Ovary (tissue), 9 donors: ENCODE data around the gene PRKCE. TPM values are rescaled to one million over a fixed set of nuclear protein-coding genes. Genes with fewer than 3 reads are reported as not detected.

ENCODE experiments used
- DNase-seq, 5 donors: peaks; one replicate each; pipeline ENCODE4 v3.0.0-alpha.2; 2019 to 2020
- H3K27ac ChIP-seq, 2 donors: fragments of 200-600 bp; one replicate each; pipeline versions ENCODE4 v1.5.1 to v1.8.0; 2019 to 2022
- H3K27me3 ChIP-seq: fragments of 200-600 bp; one replicate; pipeline ENCODE4 v1.8.0; 2022
- H3K36me3 ChIP-seq: fragments of 200-600 bp; sonication (generic); one replicate; pipeline ENCODE4 v1.5.1; 2019
- H3K4me1 ChIP-seq: one replicate; pipeline ENCODE4 v1.8.1; 2013; ENCODE audit warnings: mild to moderate bottlenecking, moderate library complexity; ENCODE audit not compliant: insufficient read depth
- H3K4me3 ChIP-seq: fragments of 200-600 bp; sonication (generic); one replicate; pipeline ENCODE4 v1.5.1; 2017
- H3K9me3 ChIP-seq, 2 donors: fragments of 200-600 bp in 1 of 2; sonication (generic) in 1 of 2; one replicate each; pipeline versions ENCODE4 v1.5.1 to v1.8.1; 2013 to 2019; ENCODE audit warnings: mild to moderate bottlenecking in 1 of 2, moderate library complexity in 1 of 2
- EP300 ChIP-seq: sonication (generic); formaldehyde crosslinking; IDR thresholded peaks from one replicate; pipeline ENCODE4 v1.6.1; 2017; ENCODE audit warnings: antibody characterized with exemption
- POLR2A ChIP-seq: fragments of 450-650 bp; IDR thresholded peaks from one replicate; pipeline ENCODE4 v1.6.1; 2017; ENCODE audit warnings: antibody characterized with exemption, mild to moderate bottlenecking, moderate library complexity
- WGBS, 3 donors: extraction: QIAGEN DNeasy Blood & Tissue Kit in 1 of 3; methylation state at CpG; one replicate each; pipeline versions ENCODE4 v1.1.5 to v1.1.7; 2013 to 2017; 5-methylcytosine and 5-hydroxymethylcytosine counted together
- intact Hi-C, 4 donors: fragments of 100-400 bp; cut with DNase I; formaldehyde crosslinking; loops; one replicate each; pipeline versions ENCODE4 v1.11.0 to v1.15.1; 2022 to 2023
- polyA plus RNA-seq, 2 donors: library from polyadenylated mRNA; stranded (reverse); fragments of 200-250 nt in 1 of 2; fragments of 350-450 nt in 1 of 2; fragmentation: Illumina TruSeq in 1 of 2; extraction: RNeasy Lipid Tissue Mini Kit (QIAGEN cat#74804) in 1 of 2; gene quantifications; one replicate each; pipeline ENCODE4 v1.2.3, GENCODE V29; 2013 to 2014
- total RNA-seq, 7 donors: library from RNA; depleted of rRNA in 2 of 7; stranded (reverse); fragments of >200 nt in 2 of 7; fragmentation: NEBNext Ultra II Directional in 3 of 7; extraction: Animal tissue kit (Norgen Biotek cat#: 25700) in 3 of 7; gene quantifications; one replicate each; pipeline versions ENCODE4 v1.1.0 to v1.2.4, GENCODE V29; 2016 to 2023
- TF ChIP-seq, protein P1 (sequence below), 3 donors: fragments of 450-650 bp in 2 of 3; fragments of 200-600 bp in 1 of 3; IDR thresholded peaks; one replicate each; pipeline versions ENCODE4 v1.5.1 to v1.8.0; 2016 to 2022; ENCODE audit warnings: antibody characterized with exemption in 3 of 3, mild to moderate bottlenecking in 1 of 3
- donor health status: DM: no; HTN: no; CAD: no; lungs with moderate emphysema.
- donor health status: DM: no; HTN: no; CAD: no.
- donor health status: Bipolar disorder and iron deficiency.
- donor health status: DM: yes; HTN: yes; CAD: no.
- donor health status: DM: no; HTN: no; CAD: no.
- donor health status: DM: yes; HTN: yes; CAD: no.

PRKCE gene
- total and polyA plus RNA-seq, 9 donors, result 3.1 to 22.8 (median 12.8) TPM

DNA sequence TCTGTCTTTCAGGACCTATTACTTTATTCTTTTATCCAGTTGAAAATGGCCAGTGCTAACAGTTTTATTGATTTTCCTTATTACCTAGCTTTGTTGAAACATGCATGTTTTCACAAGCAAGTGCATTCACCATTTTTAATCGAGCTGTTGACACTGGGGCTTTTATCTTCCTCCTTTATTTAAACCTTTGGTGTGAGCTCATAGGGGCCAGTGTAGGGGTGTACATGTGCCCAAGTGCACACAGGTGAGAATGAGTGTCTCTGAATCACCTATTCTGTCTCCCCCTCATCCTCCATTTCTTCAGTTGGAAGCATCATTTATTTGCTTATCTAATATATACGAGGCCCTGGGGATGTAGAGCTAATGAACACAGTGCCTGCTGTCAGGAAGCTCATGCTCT is 199.1 kb downstream of the PRKCE start:
- H3K4me1 ChIP-seq, result no peaks in the 10 kb centered on the region
- H3K27me3 ChIP-seq, result no peaks in the 10 kb centered on the region
- no peak for DNase-seq
- no peaks in the 10 kb centered on the region for H3K9me3 ChIP-seq
- no peak overlapping the region for H3K4me3 ChIP-seq
- no peaks in the 10 kb centered on the region for H3K36me3 ChIP-seq
- H3K27ac ChIP-seq, result no peak overlapping the region
- 83 to 88% (median 86%) methylated on average over 2 of the region's 2 CpGs for WGBS, 3 donors
- intact Hi-C loops, result no loop called here
- TF ChIP-seq, protein P1, sequence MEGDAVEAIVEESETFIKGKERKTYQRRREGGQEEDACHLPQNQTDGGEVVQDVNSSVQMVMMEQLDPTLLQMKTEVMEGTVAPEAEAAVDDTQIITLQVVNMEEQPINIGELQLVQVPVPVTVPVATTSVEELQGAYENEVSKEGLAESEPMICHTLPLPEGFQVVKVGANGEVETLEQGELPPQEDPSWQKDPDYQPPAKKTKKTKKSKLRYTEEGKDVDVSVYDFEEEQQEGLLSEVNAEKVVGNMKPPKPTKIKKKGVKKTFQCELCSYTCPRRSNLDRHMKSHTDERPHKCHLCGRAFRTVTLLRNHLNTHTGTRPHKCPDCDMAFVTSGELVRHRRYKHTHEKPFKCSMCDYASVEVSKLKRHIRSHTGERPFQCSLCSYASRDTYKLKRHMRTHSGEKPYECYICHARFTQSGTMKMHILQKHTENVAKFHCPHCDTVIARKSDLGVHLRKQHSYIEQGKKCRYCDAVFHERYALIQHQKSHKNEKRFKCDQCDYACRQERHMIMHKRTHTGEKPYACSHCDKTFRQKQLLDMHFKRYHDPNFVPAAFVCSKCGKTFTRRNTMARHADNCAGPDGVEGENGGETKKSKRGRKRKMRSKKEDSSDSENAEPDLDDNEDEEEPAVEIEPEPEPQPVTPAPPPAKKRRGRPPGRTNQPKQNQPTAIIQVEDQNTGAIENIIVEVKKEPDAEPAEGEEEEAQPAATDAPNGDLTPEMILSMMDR (IDR thresholded peaks at IDR 0.05), result no peak
- no peak for TF ChIP-seq POLR2A
- no peak for TF ChIP-seq EP300

DNA sequence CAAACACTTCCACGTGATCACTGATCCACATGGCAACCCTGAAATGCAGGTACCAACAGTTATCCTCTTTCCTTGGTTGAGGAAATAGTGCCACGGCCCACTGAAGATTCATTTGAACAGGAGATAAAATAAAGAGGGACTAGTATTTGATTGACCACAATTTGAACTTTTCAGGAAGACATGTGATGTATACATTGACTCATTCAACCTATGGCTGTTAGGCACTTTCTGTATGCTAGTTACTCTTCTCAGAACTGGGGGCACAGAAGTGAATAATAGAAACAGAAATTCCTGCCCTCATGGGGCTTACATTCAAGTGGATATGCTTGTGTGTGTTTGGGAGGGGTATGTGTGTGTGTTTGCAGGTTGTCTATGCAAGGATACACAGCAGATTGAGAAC is 199.6 kb downstream of the PRKCE start:
- Histone ChIP-seq H3K4me1 (peaks cover under 1% of the 10 kb centered on the region), H3K27ac (no peak overlapping the region), H3K27me3 (no peaks in the 10 kb centered on the region), H3K9me3 (no peaks in the 10 kb centered on the region), H3K4me3 (no peak overlapping the region), H3K36me3 (no peaks in the 10 kb centered on the region)
- TF ChIP-seq, protein P1 (IDR thresholded peaks at IDR 0.05), result no peak
- TF ChIP-seq EP300, result no peak
- no peak for TF ChIP-seq POLR2A
- 87 to 94% (median 91%) methylated on average over 2 of the region's 2 CpGs for WGBS, 3 donors
- intact Hi-C loops, result no loop called here
- DNase-seq, result no peak

DNA sequence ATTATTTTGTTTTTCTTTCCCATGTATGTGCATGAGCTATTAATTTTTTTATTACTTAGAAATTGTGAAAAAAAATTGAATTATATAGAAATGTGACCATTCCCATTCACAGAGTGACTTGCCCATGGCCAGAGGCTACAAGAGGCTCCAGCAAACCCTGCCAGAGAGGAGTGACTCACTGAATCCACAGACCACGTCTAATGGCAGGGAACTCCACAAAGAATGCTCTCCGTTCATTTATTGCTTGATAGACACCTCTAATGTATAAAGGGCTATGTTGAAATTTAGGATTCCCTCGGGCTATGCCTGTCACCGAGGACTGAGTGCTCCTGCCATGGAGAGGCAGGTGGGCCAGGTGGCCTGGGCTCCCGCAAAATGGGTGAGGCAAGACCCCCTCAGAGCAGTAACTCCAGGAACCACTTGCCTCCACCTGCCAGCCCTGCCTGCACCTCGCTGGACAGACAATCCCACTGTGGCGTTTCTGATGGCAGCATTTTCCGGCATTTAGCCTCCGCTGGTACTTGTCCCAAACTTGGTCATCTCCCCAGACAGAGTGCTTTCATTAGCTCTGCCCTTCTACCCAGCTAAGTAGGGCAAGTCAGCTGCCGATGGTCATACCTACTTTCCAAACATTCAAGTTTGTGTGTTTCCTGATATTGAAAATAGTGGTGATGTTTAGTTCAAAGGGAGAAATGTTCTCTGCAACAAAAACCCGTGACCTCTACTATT is 200.3 kb downstream of the PRKCE start:
- Histone ChIP-seq H3K27me3 (no peaks in the 10 kb centered on the region), H3K4me1 (peaks cover 2% of the 10 kb centered on the region), H3K4me3 (no peak overlapping the region), H3K27ac (no peak overlapping the region), H3K36me3 (no peaks in the 10 kb centered on the region), H3K9me3 (no peaks in the 10 kb centered on the region)
- intact Hi-C loops, result no loop called here
- no peak for TF ChIP-seq EP300
- TF ChIP-seq, protein P1 (IDR thresholded peaks at IDR 0.05), result no peak
- TF ChIP-seq POLR2A, result no peak
- no peak for DNase-seq
- WGBS, 3 donors, result 86 to 91% (median 88%) methylated on average over 11 of the region's 11 CpGs

DNA sequence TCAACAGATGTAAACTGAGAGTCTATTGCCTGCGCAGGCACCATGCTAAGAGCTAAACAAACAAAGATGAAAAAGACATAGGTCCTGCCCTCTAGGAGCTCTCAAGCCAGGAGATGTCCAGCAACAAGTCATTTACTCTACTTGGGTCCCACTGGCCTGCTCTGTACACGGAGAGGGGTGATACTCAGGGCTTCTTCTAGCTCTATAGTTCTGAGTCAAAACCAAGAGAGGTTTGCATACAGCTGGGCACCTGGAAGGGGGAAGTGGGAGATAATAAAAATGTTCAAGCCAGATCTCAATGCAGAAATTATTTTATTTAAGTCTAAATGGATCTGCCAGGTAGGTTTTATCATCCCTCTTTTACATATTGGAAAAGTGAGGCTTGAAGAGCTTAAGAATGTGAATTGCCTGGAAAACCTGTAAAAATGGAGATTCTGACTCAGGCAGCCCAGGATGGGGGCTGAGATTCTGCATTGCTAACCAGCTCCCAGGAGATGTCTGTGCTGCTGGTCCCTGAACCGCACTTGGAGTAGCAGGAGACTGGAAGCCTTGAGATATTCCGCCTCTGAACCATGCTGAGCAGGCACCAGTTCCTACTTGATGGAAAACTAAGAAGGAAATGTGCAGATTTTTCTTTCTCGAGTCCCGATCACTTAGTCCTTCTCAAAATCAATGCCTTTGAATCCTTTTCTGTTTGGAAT is 201.1 kb downstream of the PRKCE start:
- Histone ChIP-seq H3K9me3 (no peaks in the 10 kb centered on the region), H3K4me1 (peaks cover 2% of the 10 kb centered on the region), H3K36me3 (no peaks in the 10 kb centered on the region), H3K27ac (no peak overlapping the region), H3K4me3 (no peak overlapping the region), H3K27me3 (no peaks in the 10 kb centered on the region)
- DNase-seq, result no peak
- intact Hi-C loops, result no loop called here
- TF ChIP-seq POLR2A, result no peak
- TF ChIP-seq EP300, result no peak
- TF ChIP-seq, protein P1 (IDR thresholded peaks at IDR 0.05), result no peak
- 87 to 95% (median 94%) methylated on average over 6 of the region's 6 CpGs for WGBS, 3 donors
